Measurements from ENCODE around the gene MVB12B. TPM values are rescaled to one million over a fixed set of nuclear protein-coding genes. Genes with fewer than 3 reads are reported as not detected.

The MVB12B gene
- total RNA-seq, 2 experiments from 2014 or later = 14.3 to 15.3 TPM

DNA sequence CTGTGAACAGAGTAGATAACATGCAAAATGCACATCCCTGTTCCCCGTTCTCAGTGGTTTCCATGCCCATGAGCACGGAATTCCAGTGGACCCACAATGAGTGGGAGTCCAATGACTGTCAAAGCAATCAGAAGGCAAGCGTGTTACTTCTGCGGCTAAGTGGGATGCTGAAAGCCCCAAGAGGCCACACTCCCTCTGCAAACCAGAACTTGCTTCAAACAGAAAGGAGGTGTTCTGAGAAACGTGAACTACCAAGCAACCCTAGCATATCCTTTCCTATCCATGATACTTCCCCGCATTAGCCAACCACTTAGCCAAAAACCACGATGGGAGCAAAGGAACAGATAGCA, 21.7 kb upstream of the MVB12B start:
- Mint-ChIP-seq H3K4me1 (ENCODE audit: low read depth) (peaks cover 5% of the 10 kb centered on the region), H3K4me3 (no peak overlapping the region), H3K27ac (no peak overlapping the region), H3K9me3 (no peaks in the 10 kb centered on the region), H3K36me3 (ENCODE audit: low read depth) (no peaks in the 10 kb centered on the region), H3K27me3 (no peaks in the 10 kb centered on the region)
- intact Hi-C loops (cut with DNase I, micrococcal nuclease) = no loop called here
- CTCF ChIA-PET = no interaction called here
- peaks cover 0 to 2% of the 10 kb centered on the region in 2 experiments for H3K27me3 ChIP-seq (ENCODE audit: control insufficient read depth in 1 of 2, insufficient read depth in 2 of 2, low read length in 2 of 2)
- no peak overlapping the region for H3K4me3 ChIP-seq (ENCODE audit: low read length)
- no peak for ATAC-seq (ENCODE audit: poor library complexity)
- H3K27ac ChIP-seq (ENCODE audit: low read depth in 1 of 2, low read length in 2 of 2) = no peak overlapping the region
- no peak for DNase-seq
- POLR2A ChIA-PET = no interaction called here
- H3K4me1 ChIP-seq (ENCODE audit: insufficient read depth, low read length) = no peaks in the 10 kb centered on the region
- H3K36me3 ChIP-seq (ENCODE audit: insufficient read depth, low read length) = no peaks in the 10 kb centered on the region
- TF ChIP-seq, protein P1, sequence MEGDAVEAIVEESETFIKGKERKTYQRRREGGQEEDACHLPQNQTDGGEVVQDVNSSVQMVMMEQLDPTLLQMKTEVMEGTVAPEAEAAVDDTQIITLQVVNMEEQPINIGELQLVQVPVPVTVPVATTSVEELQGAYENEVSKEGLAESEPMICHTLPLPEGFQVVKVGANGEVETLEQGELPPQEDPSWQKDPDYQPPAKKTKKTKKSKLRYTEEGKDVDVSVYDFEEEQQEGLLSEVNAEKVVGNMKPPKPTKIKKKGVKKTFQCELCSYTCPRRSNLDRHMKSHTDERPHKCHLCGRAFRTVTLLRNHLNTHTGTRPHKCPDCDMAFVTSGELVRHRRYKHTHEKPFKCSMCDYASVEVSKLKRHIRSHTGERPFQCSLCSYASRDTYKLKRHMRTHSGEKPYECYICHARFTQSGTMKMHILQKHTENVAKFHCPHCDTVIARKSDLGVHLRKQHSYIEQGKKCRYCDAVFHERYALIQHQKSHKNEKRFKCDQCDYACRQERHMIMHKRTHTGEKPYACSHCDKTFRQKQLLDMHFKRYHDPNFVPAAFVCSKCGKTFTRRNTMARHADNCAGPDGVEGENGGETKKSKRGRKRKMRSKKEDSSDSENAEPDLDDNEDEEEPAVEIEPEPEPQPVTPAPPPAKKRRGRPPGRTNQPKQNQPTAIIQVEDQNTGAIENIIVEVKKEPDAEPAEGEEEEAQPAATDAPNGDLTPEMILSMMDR (IDR thresholded peaks at IDR 0.05) = no peak
- no peaks in the 10 kb centered on the region for H3K9me3 ChIP-seq (ENCODE audit: control insufficient read depth in 1 of 2, insufficient read depth in 1 of 2, low read length in 2 of 2)

DNA sequence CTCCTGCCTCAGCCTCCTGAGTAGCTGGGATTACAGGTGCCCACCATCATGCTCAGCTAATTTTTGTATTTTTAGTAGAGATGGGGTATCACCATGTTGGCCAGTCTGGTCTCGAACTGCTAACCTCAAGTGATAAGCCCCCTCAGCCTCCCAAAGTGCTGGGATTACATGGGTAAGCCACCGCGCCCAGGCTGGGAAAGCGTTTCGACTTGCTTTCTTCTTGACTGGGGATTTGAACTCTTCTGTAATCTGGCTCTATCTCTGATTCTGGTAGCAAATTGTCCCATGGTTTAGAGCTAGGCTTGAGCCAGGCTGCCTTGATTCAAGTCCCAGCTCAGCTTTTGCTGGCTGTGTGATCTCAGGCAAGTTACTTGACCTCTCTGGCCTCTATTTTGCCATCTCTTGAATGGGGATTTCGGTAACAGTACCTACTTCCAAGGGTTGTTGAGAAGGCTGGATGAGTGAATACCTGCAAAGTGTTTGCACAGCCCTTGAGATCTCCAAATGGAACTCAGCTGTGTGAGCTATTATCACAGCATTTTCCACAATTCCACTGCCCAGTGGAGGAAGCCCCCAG, 20.5 kb upstream of the MVB12B start:
- no peaks in the 10 kb centered on the region for H3K36me3 ChIP-seq (ENCODE audit: insufficient read depth, low read length)
- H3K27me3 ChIP-seq (ENCODE audit: control insufficient read depth in 1 of 2, insufficient read depth in 2 of 2, low read length in 2 of 2) = peaks cover 0 to 2% of the 10 kb centered on the region in 2 experiments
- H3K9me3 ChIP-seq (ENCODE audit: control insufficient read depth in 1 of 2, insufficient read depth in 1 of 2, low read length in 2 of 2) = no peaks in the 10 kb centered on the region
- no peak for ATAC-seq (ENCODE audit: poor library complexity)
- no peak overlapping the region for H3K4me3 Mint-ChIP-seq
- no peaks in the 10 kb centered on the region for H3K36me3 Mint-ChIP-seq (ENCODE audit: low read depth)
- intact Hi-C loops (cut with DNase I, micrococcal nuclease) = no loop called here
- no peak overlapping the region for H3K27ac ChIP-seq (ENCODE audit: low read depth in 1 of 2, low read length in 2 of 2)
- H3K4me3 ChIP-seq (ENCODE audit: low read length) = no peak overlapping the region
- H3K4me1 ChIP-seq (ENCODE audit: insufficient read depth, low read length) = no peaks in the 10 kb centered on the region
- ChIA-PET CTCF (no interaction called here), POLR2A (no interaction called here)
- TF ChIP-seq, protein P1 (IDR thresholded peaks at IDR 0.05) = no peak
- no peaks in the 10 kb centered on the region for H3K27me3 Mint-ChIP-seq
- DNase-seq = no peak
- no peak overlapping the region for H3K27ac Mint-ChIP-seq
- H3K9me3 Mint-ChIP-seq = no peaks in the 10 kb centered on the region
- peaks cover 5% of the 10 kb centered on the region for H3K4me1 Mint-ChIP-seq (ENCODE audit: low read depth)

DNA sequence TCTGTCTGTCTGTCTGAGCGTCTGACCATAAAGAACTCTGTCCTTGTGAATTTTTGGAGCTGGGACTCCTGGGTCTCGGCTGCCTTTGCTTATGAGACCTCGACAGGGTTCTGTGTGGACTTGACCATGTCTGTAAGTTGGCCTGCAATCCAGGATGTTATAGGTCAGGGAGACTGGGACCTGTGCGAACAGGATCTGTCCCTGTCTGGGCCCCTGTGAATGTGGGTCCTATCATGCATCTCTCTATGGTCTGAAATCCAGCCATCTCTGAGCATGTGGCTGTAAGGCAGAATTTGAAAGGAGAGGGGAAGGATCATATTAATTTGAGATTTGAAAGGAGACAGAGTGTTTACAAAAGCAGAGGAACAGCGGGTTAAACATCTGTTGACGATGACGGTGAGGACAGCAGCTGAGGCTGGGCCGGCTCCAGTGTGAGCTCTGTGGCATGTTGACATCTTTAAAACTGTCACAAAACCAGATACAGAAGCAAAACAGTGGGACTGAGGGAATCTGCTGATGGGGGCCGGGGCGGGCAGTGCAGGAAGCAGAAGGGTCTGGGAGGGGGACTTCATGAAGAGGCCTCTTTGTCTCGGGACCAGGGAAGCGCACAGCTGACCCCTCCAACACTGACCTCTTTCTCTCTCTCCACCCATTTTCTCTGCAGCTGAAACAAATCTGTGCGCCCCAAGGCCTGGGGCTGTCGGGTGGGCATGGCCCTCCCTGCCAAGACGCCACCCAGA, 19.1 kb upstream of the MVB12B start:
- DNase-seq (no peak), ATAC-seq (ENCODE audit: poor library complexity) (no peak)
- Mint-ChIP-seq H3K27me3 (no peaks in the 10 kb centered on the region), H3K4me1 (ENCODE audit: low read depth) (no peaks in the 10 kb centered on the region), H3K27ac (no peak overlapping the region), H3K4me3 (no peak overlapping the region), H3K9me3 (no peaks in the 10 kb centered on the region), H3K36me3 (ENCODE audit: low read depth) (no peaks in the 10 kb centered on the region)
- intact Hi-C loops (cut with DNase I, micrococcal nuclease) = no loop called here
- Histone ChIP-seq H3K27ac (ENCODE audit: low read depth in 1 of 2, low read length in 2 of 2) (no peak overlapping the region), H3K27me3 (ENCODE audit: control insufficient read depth in 1 of 2, insufficient read depth in 2 of 2, low read length in 2 of 2) (peaks cover 0 to 2% of the 10 kb centered on the region in 2 experiments), H3K4me1 (ENCODE audit: insufficient read depth, low read length) (no peaks in the 10 kb centered on the region), H3K4me3 (ENCODE audit: low read length) (no peak overlapping the region), H3K36me3 (ENCODE audit: insufficient read depth, low read length) (no peaks in the 10 kb centered on the region), H3K9me3 (ENCODE audit: control insufficient read depth in 1 of 2, insufficient read depth in 1 of 2, low read length in 2 of 2) (no peaks in the 10 kb centered on the region)
- TF ChIP-seq, protein P1 (IDR thresholded peaks at IDR 0.05) = no peak
- POLR2A ChIA-PET = interaction anchor here (1.0 kb wide), 1 partner anchor 180 kb away, joined by 3 read pairs; no protein-coding TSS in a partner anchor
- CTCF ChIA-PET = no interaction called here

All from CD4-positive, alpha-beta T cell (primary cell).